Caki2 (cell line): ENCODE results near the gene GRK2. TPM values are rescaled to one million over a fixed set of nuclear protein-coding genes. Genes with fewer than 3 reads are reported as not detected.

ENCODE experiments used
- DNase-seq: peaks from one replicate; pipeline ENCODE4 v3.0.0-alpha.2; 2015; ENCODE audit warnings: low read depth
- in situ Hi-C: cut with HindIII; loops from 2 replicates; pipeline ENCODE4 v1.10.0; 2016; ENCODE audit warnings: low sequenced_read_pairs, low pct_unique_long_range_greater_than_20kb, mixed read lengths
- total RNA-seq: library from RNA; depleted of rRNA; stranded (reverse); fragments of >200 nt; shearing (Covaris generic); gene quantifications from 2 replicates; pipeline ENCODE4 v1.2.3, GENCODE V29; 2014; ENCODE audit warnings: low replicate concordance

GRK2 gene
- total RNA-seq, 1 experiment from 2014 or later, result 37.1 TPM

- DNase-seq, result peak; percentile 84
These were observed 22.4 kb downstream of the GRK2 start for GRCh38 chr11:67288452-67289225.

DNA sequence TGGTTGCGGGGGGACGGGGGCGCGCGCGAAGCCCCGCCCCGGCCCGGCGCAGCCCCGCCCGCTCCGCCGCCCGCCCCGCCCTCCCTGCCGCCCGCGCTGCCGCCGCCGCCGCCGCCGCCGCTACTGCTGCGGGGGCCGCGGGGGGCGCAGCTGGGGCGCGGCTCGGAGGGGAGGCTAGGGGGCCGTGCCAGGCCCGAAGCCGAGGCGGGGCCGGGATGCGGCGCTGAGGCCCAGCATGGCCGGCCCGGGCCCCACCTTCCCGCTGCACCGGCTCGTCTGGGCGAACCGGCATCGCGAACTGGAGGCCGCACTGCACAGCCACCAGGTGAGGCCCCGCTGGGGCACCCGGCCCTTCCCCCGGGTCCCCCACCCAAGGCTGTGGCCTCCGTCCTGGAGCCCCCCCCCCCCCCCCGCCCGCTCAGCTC, 23.0 kb downstream of the GRK2 start, which contains the start of gene ANKRD13D:
Gene ANKRD13D (plus strand): TSS at position 78 of the 425 bp plus-strand sequence. CDS start 158 bp downstream, at position 236.
- DNase-seq, result no peak
- in situ Hi-C loops, result no loop called here

More at GRCh38 chr11:67288452-67289225, 22.4 kb downstream of the GRK2 start:
- in situ Hi-C loops, result no loop called here

GRCh38 chr11:67289651-67290479, 23.6 kb downstream of the GRK2 start:
- no peak for DNase-seq
- in situ Hi-C loops, result no loop called here

- no peak for DNase-seq
- in situ Hi-C loops, result no loop called here
These were observed 24.5 kb downstream of the GRK2 start for GRCh38 chr11:67290801-67291200.

DNA sequence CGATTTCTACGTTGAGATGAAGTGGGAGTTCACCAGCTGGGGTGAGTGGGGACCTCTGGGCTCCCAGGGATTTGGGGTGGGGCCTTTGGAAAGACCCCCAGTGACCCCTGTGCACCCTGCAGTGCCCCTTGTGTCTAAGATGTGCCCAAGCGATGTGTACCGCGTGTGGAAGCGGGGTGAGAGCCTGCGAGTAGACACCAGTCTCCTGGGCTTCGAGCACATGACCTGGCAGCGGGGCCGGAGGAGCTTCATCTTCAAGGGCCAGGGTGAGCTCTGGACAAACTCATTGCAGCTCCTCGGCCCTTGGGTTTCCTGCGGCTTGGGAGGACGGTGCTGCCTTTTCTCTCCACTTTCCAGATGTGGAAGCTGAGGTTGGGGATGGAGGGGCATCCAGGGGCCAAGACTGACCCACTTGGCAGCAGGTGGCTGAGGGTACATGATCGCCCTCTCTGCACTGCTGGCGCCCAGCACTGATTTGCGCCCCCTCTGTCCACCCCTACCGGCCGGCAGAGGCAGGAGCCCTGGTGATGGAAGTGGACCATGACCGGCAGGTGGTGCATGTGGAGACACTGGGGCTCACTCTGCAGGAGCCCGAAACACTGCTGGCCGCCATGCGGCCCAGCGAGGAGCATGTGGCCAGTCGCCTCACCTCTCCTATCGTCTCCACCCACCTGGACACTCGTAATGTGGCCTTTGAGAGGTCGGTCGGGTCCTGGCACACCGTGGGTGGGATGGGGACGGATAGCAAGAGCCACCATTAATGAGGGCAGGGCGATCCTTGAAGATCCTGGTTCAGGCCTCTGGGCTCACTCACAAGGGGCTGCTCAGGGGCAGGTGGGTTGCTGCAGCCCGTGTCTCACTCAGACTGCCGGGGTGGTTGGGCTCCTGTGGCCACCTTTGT, 25.5 kb downstream of the GRK2 start:
- DNase-seq, result no peak
- in situ Hi-C loops, result no loop called here

DNA sequence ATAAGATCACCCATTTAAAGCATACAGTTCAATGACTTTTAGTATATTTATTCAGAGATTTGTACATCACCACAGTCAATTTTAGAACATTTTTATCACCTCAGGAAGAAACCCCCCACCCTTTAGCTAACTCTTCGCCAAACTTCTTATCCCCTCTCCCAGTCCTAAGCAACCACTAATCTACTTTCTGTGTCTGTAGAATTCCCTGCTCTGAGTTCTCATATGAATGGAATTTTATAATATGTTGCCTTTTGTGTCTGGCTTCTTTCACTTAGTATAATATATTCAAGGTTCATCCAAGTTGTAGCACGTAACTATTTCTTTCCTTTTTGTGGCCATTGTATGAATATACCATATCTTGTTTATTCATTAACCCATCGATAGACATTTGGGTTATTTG, 26.4 kb downstream of the GRK2 start:
- in situ Hi-C loops, result no loop called here
- no peak for DNase-seq

- in situ Hi-C loops, result no loop called here
- no peak for DNase-seq
These were observed 26.8 kb downstream of the GRK2 start for GRCh38 chr11:67293090-67293489.

- no peak for DNase-seq
- in situ Hi-C loops, result no loop called here
These were observed 29.6 kb downstream of the GRK2 start for GRCh38 chr11:67295846-67296245.

DNA sequence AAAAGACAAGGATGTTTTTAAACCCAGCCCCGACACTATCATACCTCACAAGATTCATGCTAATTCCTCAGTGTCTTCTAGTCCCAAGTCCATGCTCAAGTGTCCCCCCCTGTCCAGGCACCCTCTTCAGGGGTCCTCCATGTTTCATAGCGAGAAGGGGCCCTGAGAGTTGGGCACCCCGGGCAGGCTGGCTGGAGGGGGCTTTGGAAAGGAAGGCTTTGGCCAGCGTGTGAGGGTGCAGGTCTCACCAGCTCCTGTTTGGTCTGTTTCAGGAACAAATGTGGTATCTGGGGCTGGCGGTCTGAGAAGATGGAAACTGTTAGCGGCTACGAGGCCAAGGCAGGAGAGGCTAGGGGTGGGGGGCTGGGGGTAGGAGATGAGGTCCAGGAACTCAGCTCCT, 32.5 kb downstream of the GRK2 start:
- no peak for DNase-seq
- in situ Hi-C loops, result no loop called here

- in situ Hi-C loops, result no loop called here
- DNase-seq, result no peak
These were observed 33.4 kb downstream of the GRK2 start for GRCh38 chr11:67299471-67300191.

GRCh38 chr11:67300256-67300755, 34.0 kb downstream of the GRK2 start:
- no peak for DNase-seq
- in situ Hi-C loops, result no loop called here

- in situ Hi-C loops, result no loop called here
These were observed 34.6 kb downstream of the GRK2 start for GRCh38 chr11:67300756-67301312.

DNA sequence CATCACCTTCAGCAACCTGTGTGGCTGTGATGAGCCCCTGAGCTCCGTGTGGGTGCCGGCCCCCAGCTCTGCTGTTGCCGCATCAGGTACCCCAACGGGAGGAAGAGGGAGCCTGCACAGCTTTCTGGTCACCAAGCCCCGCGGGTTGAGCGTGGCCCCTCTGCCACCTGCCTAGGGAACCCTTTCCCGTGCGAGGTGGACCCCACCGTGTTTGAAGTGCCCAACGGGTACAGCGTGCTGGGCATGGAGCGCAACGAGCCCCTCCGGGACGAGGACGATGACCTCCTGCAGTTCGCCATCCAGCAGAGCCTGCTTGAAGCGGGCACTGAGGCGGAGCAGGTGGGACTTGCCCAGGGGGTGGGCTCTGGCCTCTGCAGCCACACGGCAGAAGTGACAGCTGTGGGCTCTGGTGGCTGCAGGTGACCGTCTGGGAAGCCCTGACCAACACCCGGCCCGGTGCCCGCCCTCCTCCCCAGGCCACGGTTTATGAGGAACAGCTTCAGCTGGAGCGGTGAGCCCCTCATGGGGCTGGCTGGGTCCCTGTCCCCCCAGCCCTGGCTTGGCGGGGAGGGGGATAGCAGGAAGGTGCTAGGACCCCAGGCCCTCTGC, 35.1 kb downstream of the GRK2 start:
- in situ Hi-C loops, result no loop called here
- no peak for DNase-seq

More at GRCh38 chr11:67300756-67301312, 34.6 kb downstream of the GRK2 start:
- DNase-seq, result no peak

- in situ Hi-C loops, result no loop called here
- DNase-seq, result peak; percentile 73
These were observed 35.8 kb downstream of the GRK2 start for GRCh38 chr11:67301951-67302516.

GRCh38 chr11:67302571-67303131, 36.4 kb downstream of the GRK2 start:
- in situ Hi-C loops, result no loop called here
- DNase-seq, result peak; percentile 65

- in situ Hi-C loops, result no loop called here
- peak; percentile 79 for DNase-seq
These were observed 37.0 kb downstream of the GRK2 start, which contains the start of gene SSH3 for GRCh38 chr11:67303132-67303834. Gene SSH3 (plus strand): TSS chr11:67303530. CDS start chr11:67303626, 96 bp downstream.
